Hepatocyte (in vitro differentiated cells): ENCODE data around the gene GRXCR1. TPM values are rescaled to one million over a fixed set of nuclear protein-coding genes. Genes with fewer than 3 reads are reported as not detected.

Experiments used
- DNase-seq: peaks from one replicate; pipeline ENCODE4 v3.0.0-alpha.2; 2016; ENCODE audit warnings: low spot score
- H2AFZ ChIP-seq: fragments of 200-600 bp; sonication (generic); 2 replicates; pipeline ENCODE4 v1.6.0; 2016; ENCODE audit warnings: antibody characterized with exemption, mild to moderate bottlenecking
- H3K27ac ChIP-seq: fragments of 200-600 bp; sonication (generic); 2 replicates; pipeline ENCODE4 v1.5.1; 2016; ENCODE audit warnings: mild to moderate bottlenecking
- H3K27me3 ChIP-seq: fragments of 200-600 bp; sonication (generic); 2 replicates; pipeline ENCODE4 v1.6.1; 2016
- H3K36me3 ChIP-seq: fragments of 200-600 bp; sonication (generic); replicated peaks from 2 replicates; pipeline ENCODE4 v1.5.1; 2016; ENCODE audit warnings: low read depth; ENCODE audit not compliant: insufficient read depth
- H3K4me1 ChIP-seq: fragments of 200-600 bp; sonication (generic); 2 replicates; pipeline ENCODE4 v1.5.1; 2016; ENCODE audit warnings: mild to moderate bottlenecking, moderate library complexity; ENCODE audit not compliant: insufficient read depth
- H3K4me2 ChIP-seq: fragments of 200-600 bp; sonication (generic); 2 replicates; pipeline ENCODE4 v1.6.0; 2016
- H3K4me3 ChIP-seq: fragments of 200-600 bp; sonication (generic); 2 replicates; pipeline ENCODE4 v1.5.1; 2016; ENCODE audit warnings: mild to moderate bottlenecking
- H3K79me2 ChIP-seq: fragments of 200-600 bp; sonication (generic); 2 replicates; pipeline ENCODE4 v1.6.0; 2017; ENCODE audit warnings: mild to moderate bottlenecking
- H3K9me2 ChIP-seq: fragments of 200-600 bp; sonication (generic); replicated peaks from 2 replicates; pipeline ENCODE4 v1.6.0; 2017; ENCODE audit warnings: mild to moderate bottlenecking; ENCODE audit not compliant: insufficient read depth
- H3K9me3 ChIP-seq: fragments of 200-600 bp; sonication (generic); 2 replicates; pipeline ENCODE4 v1.5.1; 2016; ENCODE audit warnings: low read depth, mild to moderate bottlenecking
- H4K20me1 ChIP-seq: fragments of 200-600 bp; sonication (generic); 2 replicates; pipeline ENCODE4 v1.6.0; 2016; ENCODE audit warnings: mild to moderate bottlenecking; ENCODE audit not compliant: insufficient read depth, poor library complexity, severe bottlenecking
- CTCF ChIP-seq: fragments of 200-600 bp; sonication (generic); IDR thresholded peaks from 2 replicates; pipeline ENCODE4 v1.5.1; 2016; ENCODE audit warnings: antibody characterized with exemption, mild to moderate bottlenecking; ENCODE audit not compliant: poor library complexity
- EZH2 ChIP-seq: fragments of 200-600 bp; sonication (generic); IDR thresholded peaks from 2 replicates; pipeline ENCODE4 v1.6.1; 2016; ENCODE audit warnings: antibody characterized with exemption, mild to moderate bottlenecking, borderline replicate concordance
- EZH2phosphoT487 ChIP-seq: fragments of 200-600 bp; sonication (generic); IDR thresholded peaks from one replicate; pipeline ENCODE4 v1.6.1; 2018; ENCODE audit warnings: antibody characterized with exemption, mild to moderate bottlenecking, low read depth, moderate library complexity; ENCODE audit not compliant: unreplicated experiment, severe bottlenecking
- WGBS: methylation state at CpG from one replicate; pipeline ENCODE4 v1.1.6; 2016; ENCODE audit warnings: low lambda C conversion rate; ENCODE audit errors: missing lambda C conversion rate; 5-methylcytosine and 5-hydroxymethylcytosine counted together
- polyA plus RNA-seq: library from polyadenylated mRNA; unstranded; fragments of >200 nt; fragmentation: Nextera tagmentation; extraction: Ambion mirVana; gene quantifications from 2 replicates; pipeline ENCODE4 v1.2.1, GENCODE V29; 2016
- total RNA-seq: library from RNA; depleted of rRNA; stranded (reverse); fragments of >200 nt; gene quantifications from 2 replicates; pipeline ENCODE4 v1.2.3, GENCODE V29; 2014

GRXCR1 gene
- total and polyA plus RNA-seq, 2 experiments from 2014 or later = not detected

GRCh38 chr4:42871671-42872290 lies 20.7 kb upstream of the GRXCR1 start:
- Histone ChIP-seq H3K9me3 (no peaks in the 10 kb centered on the region), H3K4me1 (no peaks in the 10 kb centered on the region), H3K27ac (no peak overlapping the region), H3K4me3 (no peak overlapping the region), H3K79me2 (no peaks in the 10 kb centered on the region), H3K9me2 (no peaks in the 10 kb centered on the region), H3K27me3 (peaks cover 20% of the 10 kb centered on the region), H4K20me1 (no peaks in the 10 kb centered on the region), H3K4me2 (no peak overlapping the region), H2AFZ (no peak overlapping the region), H3K36me3 (no peaks in the 10 kb centered on the region)
- DNase-seq = no peak
- WGBS = 56% methylated on average over 2 of the region's 2 CpGs
- TF ChIP-seq CTCF (no peak), EZH2phosphoT487 (no peak), EZH2 (no peak)

DNA sequence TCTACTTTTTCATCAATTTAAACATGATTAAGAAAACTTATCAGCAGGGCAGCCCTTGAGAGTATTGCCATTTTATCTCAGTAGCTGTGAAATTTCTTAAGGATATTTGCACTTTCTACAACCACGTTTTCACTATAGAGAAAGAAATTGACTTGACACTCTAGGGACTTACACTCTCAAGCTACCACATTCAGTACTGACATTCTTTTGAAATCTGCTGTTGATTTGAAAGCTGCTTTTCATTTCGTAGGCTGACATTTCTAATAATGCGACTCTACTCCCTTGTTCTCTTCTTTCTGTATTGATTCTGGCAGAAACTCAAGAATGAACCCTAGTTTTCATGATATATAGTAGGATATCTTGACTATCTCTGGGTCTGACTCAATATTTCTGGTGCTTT lies 13.7 kb upstream of the GRXCR1 start:
- 55% methylated on average over 3 of the region's 3 CpGs for WGBS
- Histone ChIP-seq H3K9me3 (no peaks in the 10 kb centered on the region), H4K20me1 (no peaks in the 10 kb centered on the region), H3K27me3 (no peaks in the 10 kb centered on the region), H3K4me3 (no peak overlapping the region), H3K9me2 (no peaks in the 10 kb centered on the region), H2AFZ (no peak overlapping the region), H3K36me3 (no peaks in the 10 kb centered on the region), H3K4me1 (no peaks in the 10 kb centered on the region), H3K79me2 (no peaks in the 10 kb centered on the region), H3K27ac (no peak overlapping the region), H3K4me2 (no peak overlapping the region)
- TF ChIP-seq EZH2 = no peak
- TF ChIP-seq EZH2phosphoT487 = no peak
- no peak for TF ChIP-seq CTCF
- DNase-seq = no peak

DNA sequence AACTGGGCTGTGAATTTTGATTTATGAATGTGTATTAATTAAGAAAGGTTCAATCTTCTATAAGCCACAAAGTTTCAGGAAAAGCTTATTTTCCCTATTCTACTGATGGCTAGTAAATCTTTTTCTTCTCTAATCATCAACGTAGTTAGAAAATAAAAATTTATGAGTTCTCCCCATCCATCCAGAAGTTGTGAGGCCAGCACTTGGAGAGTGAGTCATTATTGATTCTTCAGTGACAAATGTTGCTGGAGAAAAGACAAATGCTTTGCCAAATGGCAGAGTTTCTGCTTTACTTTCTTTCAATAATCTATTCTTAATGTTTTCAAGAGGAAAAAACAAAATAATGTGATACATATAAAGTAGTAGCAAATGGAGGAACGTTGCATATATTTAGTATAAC lies 11.3 kb upstream of the GRXCR1 start:
- no peaks in the 10 kb centered on the region for H3K9me2 ChIP-seq
- WGBS = 67% methylated on average over 2 of the region's 2 CpGs
- DNase-seq = no peak

More for the DNA sequence above, 11.3 kb upstream of the GRXCR1 start:
- no peaks in the 10 kb centered on the region for H4K20me1 ChIP-seq
- no peak overlapping the region for H3K4me3 ChIP-seq
- TF ChIP-seq EZH2 (no peak), CTCF (no peak)
- H3K4me1 ChIP-seq = no peaks in the 10 kb centered on the region
- H3K79me2 ChIP-seq = no peaks in the 10 kb centered on the region
- H2AFZ ChIP-seq = no peak overlapping the region
- H3K36me3 ChIP-seq = no peaks in the 10 kb centered on the region
- H3K4me2 ChIP-seq = no peak overlapping the region
- H3K27me3 ChIP-seq = no peaks in the 10 kb centered on the region
- no peak overlapping the region for H3K27ac ChIP-seq
- no peaks in the 10 kb centered on the region for H3K9me3 ChIP-seq
